ENCODE results near the gene VASH1.

The VASH1 gene

DNA sequence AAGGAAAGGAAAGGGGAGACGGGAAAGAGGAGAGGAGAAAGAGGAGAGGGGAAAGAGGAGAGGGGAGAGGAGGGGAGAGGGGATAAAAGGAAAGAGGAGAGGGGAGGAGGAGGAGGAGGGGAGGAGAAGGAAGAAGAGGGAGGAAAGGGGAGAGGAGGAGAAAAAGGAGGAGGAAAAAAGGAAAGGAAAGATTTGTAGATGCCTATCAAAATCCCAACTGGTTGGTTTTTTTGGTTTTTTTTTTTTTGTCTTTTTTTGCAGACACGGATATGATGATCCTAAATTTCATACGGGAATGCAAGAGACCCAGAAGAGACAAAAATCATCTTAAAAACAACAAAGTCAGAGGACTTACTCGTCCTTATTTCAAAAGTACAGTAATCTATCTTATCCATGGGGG is 32.1 kb downstream of the VASH1 start:
- DNase-seq, result no peak

DNA sequence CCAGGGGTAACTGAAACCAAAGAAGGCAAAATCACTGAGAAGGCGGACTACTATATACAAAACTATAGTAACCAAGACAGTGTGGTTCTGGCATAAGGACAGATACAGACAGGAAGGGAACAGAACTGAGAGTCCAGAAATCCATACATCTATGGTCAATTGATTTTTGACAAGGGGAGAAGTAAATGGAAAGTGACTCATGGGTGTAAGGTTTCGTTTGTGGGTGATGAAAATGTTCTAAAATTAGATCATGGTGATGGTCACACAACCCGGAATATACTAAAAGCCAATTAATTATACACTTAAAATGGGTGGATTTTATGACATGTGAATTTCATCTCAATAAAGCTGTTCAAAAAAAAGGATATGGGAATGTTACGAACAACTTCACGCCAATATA is 32.7 kb downstream of the VASH1 start:
- no peak for DNase-seq

DNA sequence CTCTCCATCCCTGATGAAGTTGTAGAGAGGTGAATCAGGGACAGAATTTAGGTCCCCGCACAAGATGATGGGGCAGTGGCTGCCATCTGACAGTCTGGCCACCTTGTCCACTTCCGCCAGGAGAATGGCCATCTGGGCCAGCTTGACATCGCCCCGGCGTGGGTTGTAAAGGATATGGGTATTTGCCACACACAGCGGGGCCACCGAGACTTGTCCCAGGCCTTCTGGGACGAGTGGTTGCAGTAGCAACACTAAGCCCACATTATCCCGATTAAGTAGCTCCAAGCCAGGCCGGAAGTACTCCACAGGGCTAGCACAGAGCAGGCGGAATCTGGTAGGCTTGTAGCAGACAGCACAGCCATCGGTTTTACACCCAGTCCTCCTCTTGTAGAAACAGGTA is 45.2 kb downstream of the VASH1 start:
- no peak for DNase-seq

DNA sequence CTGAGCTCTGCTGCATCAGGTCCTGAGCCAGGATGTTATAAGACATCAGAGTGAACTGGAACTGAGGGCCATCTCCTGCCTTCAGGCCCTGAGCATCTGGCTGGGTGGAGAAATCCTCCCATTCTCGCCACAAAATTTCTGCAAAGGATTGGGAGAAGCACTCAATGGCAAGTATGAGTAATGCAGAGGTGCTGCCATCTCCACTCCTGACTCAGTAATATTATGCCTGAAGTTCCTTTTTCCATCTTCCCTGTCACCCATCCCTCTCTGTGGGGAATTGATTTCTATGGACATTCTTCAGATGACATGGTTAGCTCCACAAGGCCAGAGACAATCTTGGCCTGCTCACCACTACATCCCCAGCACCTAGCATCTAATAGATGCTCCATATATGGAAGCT is 46.7 kb downstream of the VASH1 start:
- no peak for DNase-seq

DNA sequence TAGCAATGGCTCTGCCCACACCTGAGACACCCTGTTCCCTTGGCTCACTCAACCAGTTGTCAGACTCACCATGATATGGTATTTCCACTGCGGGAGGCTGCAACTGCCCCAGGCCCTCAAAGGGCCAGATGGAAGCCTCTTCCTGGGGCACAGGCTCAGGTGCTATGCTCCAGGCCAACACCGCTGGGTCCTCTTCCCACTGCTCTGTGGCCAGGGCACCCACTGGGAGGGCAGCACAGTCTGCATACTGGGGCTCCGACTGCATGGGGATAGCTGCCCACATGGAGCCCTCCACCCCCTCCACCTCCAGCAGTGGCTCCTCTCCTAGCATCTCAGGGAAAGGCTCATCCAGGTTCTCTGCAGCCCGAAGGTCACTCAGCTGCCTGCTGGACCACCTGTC is 47.7 kb downstream of the VASH1 start:
- no peak for DNase-seq

DNA sequence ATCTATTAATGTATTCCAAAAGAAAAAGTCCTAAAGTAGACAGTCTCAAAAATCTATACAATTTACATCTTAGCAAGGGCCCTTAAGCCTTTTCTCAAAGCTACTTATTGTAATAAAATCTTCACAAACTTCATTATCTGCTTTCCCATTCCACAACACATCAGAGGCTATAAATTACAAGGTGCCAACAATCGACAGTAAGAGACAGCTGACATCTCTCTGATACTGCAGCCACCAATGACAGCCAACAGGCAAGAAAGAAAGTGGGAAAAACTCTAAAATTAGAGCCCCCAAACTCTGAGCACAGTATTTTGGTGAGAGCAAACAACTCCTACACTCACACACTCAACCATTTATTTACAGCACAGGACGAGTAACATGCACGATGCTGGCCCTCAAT is 49.3 kb downstream of the VASH1 start:
- no peak for DNase-seq

DNA sequence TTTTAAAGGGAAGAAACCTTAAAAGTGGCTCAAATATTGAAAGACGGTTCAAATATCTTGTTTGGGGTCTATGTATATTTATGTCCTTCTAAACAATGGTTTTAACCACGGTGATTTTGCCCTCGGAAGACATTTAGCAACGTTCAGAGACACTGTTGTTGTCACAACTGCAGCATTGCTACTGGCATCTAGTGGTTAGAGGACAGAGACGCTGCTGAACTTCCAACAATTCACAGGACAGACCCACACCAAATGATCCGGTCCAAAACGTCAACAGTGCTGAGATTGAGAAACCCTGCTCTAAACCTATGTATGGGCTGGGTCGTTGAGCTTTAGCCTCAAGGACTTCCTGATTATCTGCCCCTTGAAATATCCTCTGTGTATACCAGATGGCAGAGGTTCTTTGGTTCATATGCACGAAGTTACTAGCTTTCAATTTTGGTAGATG is 49.7 kb downstream of the VASH1 start:
- DNase-seq, result peak; percentile 40

DNA sequence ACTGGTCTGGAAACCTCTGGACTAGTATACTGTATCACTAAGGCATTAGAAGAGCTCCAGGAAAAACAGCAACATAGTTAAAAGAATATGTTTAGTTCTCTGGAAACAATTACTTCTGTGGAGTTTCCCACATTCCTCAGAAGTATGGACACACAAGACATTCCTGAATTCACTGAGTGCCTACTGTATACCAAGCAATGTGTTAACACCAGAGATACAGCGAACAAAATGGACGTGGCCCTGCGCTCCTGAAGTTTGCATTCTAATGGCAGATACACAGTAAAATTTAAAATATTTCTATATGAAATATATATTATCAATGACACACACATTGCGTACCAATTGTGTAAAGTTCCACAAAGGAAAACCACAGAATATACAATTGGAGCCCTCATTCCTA is 50.3 kb downstream of the VASH1 start:
- DNase-seq, result no peak

DNA sequence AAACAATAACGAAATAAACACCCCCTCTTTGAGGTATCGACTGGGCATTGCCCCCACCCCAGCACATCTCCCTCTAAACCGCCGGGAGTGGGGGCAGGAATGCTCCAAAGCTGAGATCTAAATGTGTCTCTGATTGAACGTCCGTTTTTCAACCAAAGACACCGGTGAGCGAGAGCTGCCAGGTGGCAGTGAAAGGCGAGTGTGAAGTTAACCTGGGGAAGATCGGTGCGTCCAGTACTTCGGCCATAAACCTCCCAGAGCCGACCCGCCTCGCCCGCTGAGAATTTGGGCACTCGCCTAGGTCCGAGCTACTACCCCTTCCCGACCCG is 50.8 kb downstream of the VASH1 start:
- DNase-seq, result no peak

DNA sequence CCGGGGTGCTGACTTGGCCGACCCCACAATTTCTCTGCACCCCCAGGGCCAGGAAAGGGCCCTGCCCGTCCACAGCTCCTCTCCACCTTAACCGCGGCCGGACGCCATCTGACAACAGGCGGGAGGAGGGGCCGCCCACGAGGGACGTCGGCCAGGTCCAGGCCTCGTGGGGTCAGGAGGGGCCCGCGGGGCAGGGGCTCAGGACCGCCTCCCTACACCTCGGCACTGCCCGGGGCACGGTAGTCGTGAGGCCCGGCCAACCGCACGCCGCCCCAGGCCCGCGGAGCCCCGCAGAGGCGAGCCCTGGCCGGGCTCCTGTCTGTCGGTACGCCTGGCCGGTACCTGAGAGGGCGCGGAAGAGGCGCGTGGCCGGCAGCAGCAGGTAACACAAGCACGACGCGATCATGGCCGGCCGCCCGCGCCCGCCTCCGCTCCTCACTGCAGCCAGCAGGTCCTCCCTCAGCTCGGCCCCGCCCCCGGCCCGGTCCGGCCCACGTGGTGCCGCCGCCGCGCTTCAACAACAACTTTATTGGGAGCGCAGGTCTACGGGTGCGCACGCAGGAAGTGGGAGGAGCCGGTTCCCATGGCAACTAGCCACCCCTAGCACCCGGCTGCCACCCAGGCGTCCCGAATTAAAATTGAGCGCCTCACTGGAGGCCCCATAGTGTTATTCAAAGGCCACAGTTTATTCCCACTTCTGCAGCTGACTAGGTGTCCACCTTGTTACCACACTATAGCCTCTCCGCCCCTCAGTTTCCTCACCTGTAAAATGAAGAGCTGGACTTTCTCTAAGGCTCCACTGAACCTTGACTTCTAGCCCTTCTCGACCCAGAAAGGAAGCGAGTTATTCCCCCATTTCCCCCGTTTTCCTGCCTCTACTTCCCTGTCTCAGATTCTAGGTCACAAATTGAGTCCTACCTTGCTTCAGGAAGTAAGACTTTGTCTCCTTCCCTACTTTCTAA is 51.4 kb downstream of the VASH1 start, which contains the start of gene ANGEL1:
Gene ANGEL1 (minus strand): TSS at position 461 of the 962 bp plus-strand sequence. CDS start 55 bp downstream, at position 406.
- peak; percentile 82 for DNase-seq

DNA sequence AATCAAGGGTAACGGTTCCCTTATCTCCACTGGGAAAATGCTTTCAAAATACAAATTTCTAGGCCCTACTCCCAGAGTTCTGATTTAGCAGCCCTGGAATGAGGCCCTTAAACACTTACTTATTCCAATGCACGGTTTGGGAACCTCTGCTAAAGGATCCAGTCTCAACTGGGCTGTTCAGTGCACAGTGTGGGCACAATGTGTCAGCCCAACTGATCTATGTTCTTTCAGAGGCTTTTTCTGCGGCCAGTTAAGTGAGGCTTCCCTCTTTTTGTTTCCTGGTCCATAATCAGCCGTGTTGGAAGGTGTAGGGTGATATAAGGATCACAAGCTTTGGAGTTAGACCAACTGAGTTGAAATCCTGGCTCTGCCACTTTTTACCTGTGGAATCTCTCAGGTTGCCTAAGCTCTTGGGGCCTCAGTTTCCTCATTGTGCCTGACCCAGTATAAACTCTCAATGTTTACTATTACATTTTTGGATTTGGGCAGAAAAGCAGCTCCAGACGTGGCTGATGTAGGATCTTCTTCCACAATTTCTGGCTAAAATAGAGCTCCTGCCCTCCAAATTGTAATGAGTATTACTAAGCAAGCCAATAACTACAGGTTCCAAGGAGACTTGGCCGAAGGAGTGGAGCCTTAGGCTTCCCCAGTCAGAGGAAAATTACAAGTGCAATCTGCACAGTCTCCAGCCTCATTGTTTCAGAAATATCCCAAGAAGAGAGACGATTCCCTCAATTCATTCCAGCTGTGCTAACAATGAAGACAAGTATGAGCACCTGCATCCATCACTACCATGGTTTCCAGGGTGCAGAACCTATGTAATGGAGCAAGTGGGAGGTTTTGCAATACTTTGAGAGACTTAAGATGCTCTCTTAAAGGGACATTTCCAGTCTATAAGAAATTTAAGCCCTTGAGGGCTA is 53.7 kb downstream of the VASH1 start:
- DNase-seq, result no peak

DNA sequence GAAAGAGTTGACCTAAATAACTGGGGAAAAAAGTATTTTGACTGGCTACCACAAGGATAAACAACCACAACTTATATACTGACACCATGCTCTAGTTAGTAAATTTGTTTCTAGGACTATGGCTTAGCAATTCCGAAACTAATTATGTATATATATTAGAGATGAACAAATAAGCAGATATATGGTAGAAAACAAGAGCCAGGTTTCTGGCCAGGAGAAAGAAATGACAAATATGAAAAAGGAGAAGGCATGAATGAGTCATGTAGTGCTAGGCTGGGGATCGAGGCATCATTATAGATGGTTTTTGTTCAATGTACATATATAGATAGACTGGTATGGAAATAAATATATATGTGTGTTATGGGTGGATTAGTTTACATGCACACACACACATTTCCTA is 59.4 kb downstream of the VASH1 start:
- no peak for DNase-seq

DNA sequence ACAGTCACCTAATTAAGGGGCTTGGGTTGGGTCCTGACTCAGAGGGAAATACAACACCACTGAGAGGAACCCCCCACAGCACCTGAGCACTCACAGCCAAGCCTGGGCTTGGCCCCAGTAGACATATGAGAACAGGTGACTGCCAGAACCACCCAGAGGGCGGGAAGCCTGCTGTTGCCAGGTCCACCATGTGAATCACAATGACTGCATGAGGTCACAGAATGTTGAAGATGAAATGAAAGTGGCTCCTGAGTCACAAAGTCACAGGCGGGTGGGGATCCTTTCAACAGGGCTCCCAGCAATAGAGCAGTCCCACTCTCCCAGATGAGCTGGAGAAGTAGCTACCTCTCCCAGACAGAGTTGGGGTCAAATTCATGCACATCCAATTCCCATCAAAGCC is 64.9 kb downstream of the VASH1 start, which contains the start of gene LRRC74A:
Gene LRRC74A (plus strand): TSS at position 287 of the 400 bp plus-strand sequence. CDS start 290 bp downstream, outside the sequence.
- DNase-seq, result no peak

DNA sequence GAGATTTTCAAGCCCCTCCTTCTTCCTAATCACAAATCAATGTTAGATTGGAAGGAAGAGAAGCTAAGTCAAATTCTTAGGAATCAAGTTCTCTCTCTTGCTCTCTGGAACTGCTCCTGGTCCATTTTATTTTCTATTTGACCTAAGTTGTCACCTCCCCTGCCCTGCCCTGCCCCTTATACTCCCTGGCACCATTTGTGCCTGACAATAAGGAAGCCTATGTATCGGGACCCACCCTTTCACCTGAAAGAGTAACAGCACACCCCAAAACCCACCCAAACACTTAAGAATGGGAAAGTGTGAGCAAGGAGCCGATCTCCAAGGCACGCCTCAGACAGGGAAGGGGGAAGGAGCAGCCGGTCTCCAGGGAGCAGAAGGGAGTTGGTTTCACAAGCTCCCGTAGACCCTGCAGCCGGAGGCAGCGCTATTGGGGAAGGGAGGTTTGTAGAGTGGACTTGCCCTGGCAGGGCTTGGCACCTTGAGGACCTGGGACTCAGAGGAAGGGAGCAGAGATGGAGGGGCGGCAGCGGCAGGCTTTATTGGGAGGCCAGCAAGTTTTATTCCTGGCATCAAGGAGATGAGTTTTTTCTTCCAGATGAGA is 66.5 kb downstream of the VASH1 start:
- no peak for DNase-seq

DNA sequence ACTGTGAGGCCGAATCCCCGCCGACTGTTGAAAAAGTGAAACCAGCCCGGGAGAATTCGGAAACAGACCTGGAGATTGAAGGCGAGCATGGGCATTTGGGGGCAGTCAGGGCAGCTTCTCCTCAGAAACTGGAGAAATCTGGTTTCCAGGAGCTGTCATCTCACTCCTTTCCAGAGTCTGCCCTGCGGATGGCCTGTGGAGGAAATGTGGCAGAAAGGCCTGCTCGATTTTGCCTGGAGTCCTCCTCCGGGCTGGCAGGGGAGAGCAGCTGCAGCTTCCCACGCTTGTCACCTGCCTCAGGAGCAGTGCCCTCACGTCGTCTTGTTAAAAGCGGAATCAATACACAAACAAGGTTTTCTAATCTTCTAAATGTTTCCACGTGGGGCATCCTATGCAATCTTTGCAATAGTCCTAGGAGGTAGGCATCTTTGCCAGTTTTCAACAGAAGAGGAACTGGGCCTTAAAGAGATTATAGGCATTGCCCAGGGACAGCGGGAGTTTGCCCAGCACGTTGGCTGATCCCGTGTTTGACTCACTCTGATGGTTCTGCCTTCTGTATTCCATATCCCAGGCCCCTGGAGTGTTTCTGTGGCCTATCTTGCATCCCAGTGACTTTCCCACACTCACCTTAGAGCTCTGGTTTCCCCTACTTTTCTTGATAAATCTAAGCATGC is 67.2 kb downstream of the VASH1 start:
- no peak for DNase-seq

DNA sequence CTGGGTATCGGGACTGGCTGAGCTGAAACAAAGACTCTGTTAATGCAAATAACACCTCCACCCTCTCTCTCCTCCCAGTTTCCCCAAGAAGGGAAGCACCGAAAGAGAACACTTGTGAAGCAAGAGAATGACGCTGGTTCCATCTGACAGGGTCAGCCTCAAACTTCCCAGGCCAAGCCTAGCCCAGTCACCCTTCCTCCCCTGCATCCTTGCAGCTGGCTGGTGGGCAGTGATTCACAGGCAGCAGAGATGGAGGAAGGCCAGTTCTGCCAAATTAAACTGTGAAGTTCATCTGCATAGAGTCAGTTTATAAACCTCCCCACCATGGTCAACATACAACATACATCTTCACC is 67.7 kb downstream of the VASH1 start:
- DNase-seq, result no peak

DNA sequence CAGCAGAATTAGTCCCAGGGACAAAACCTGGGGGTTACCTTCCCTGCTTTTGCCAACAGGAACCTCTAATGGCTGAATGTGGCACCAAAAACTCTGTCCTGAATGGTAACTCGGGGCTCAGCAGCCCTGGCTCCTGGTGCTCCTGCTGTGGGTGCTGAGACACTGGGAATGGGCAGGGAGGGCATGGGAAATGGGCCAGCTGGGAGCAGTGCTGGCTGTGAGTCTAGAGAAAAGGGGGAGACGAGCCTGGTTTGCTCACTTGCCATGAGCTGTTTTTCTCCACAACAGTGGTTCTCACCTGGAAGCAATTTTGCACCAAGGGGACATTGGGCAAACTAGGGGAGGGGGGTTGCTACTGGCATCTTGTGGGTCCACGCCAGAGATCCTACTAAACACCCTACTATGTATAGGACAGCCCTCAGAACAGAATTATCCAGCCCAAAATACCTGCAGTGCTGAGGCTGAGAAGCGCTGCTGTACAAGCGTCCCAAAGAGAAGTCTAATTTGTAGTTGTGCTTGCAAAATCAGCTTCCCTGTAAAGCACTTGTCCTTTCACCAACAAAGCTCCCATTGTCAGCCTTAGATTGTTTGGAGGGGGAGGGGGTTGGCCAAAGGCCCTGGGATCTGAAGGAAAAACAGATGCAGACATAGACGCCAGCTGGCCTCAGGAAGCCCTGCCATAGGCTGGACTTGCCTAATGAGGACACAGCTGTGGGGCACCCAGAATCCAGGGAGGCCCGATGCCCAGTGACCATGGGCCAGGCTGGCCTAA is 68.6 kb downstream of the VASH1 start:
- DNase-seq, result no peak

DNA sequence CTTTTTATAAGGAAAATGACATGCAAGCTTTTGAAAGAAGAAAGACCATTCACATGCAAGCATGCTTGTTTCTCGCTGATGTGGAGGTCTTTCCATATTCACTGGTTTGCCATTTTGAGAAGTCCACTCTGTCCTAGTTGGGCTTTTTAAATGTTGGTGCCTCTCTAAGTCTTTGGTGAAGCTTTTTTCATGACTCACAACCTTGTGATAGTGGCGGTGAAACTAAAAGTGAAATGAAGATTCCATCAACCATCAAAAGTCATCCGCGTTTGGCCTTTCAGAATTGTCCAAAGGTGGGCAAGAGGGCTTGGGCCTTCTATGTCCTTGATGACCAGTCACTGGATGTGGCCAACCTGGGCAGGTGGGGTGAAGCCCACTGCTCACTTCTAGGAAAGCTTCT is 69.3 kb downstream of the VASH1 start:
- no peak for DNase-seq

DNA sequence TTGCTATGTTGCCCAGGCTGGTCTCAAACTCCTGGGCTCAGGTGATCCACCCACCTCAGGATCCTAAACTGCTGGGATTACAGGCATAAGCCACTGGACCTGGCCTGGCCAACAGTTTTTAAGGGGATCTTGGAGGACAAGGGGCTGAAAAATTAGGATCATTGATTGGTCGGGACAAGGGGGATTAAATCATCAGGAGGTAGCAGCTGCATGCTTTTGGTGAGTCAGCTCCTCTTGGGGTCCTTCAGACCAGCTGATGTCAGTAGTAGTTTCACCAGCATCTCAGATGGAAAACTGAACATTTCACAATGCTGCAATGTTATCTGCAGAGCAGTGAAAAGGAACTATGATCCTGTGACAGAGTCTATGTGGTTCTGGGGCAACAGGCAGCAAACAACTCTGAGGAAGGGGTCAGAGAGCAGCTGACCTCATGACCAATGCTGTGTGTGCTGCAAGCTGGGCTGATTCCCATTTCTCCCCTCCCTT is 71.3 kb downstream of the VASH1 start:
- no peak for DNase-seq

Data from NCI-H524 treated with DMSO at 0.1 percent for 48 hours (cell line).